ENCODE results near the gene ERBIN. TPM values are rescaled to one million over a fixed set of nuclear protein-coding genes. Genes with fewer than 3 reads are reported as not detected.

Gene ERBIN
- total and polyA plus RNA-seq, 4 experiments from 2014 or later, result 30.6 to 98.7 (median 72.2) TPM

DNA sequence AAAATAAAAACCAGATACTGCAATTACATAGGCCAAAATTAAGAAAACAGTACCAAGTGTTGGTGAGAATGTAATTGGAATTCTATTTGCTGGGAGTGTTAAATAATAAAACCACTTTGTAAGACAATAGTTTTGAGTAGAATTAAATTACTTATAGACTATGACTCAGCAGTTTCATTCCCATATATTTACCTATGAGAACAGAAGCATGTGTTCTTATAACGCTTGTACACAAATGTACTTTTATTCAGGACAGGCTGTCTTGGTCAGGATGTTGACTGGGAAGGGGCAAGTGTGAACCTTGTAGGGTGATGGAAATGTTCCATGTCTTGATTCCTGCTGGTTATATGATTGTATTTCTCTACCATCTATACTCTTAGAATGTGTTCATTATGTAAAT, 56.3 kb downstream of the ERBIN start:
- H3K27me3 Mint-ChIP-seq, result no peaks in the 10 kb centered on the region
- Histone ChIP-seq H3K4me3 (ENCODE audit: low read length in 2 of 2) (no peak overlapping the region), H3K36me3 (ENCODE audit: insufficient read depth, low read length) (no peaks in the 10 kb centered on the region), H3K27ac (ENCODE audit: low read depth, low read length) (no peak overlapping the region), H3K9me3 (ENCODE audit: control insufficient read depth in 1 of 2, low read length in 2 of 2) (no peaks in the 10 kb centered on the region), H3K4me1 (ENCODE audit: insufficient read depth, low read length) (peaks cover 69% of the 10 kb centered on the region), H3K27me3 (ENCODE audit: insufficient read depth, low read length) (no peaks in the 10 kb centered on the region)
- intact Hi-C loops (cut with micrococcal nuclease), result loop anchor here (5.0 kb wide), 1 partner anchor 55 kb away; the partner anchor contains the start of gene ERBIN
- CTCF ChIA-PET (ENCODE audit: partially characterized antibody), result no interaction called here
- peak overlapping the region in 3 of 7 donors; percentile 3 to 27 (median 6) for H3K27ac Mint-ChIP-seq
- H3K4me1 Mint-ChIP-seq, result peaks cover 14 to 90% (median 69%) of the 10 kb centered on the region in 4 donors
- peak overlapping the region in 1 of 8 donors; percentile 23 for H3K4me3 Mint-ChIP-seq
- H3K9me3 Mint-ChIP-seq, result no peaks in the 10 kb centered on the region
- POLR2A ChIA-PET (ENCODE audit: partially characterized antibody), result no interaction called here
- DNase-seq, result no peak
- H3K36me3 Mint-ChIP-seq, result peaks cover 12 to 18% of the 10 kb centered on the region in 2 donors

- CTCF ChIA-PET (ENCODE audit: partially characterized antibody), result interaction anchor here (0.7 kb wide), 1 partner anchor 324 kb away, joined by 3 read pairs; no protein-coding TSS in a partner anchor
- Mint-ChIP-seq H3K27ac (peak overlapping the region in 4 of 7 donors; percentile 19 to 70 (median 67)), H3K4me1 (peaks cover 18 to 82% (median 62%) of the 10 kb centered on the region in 4 donors), H3K4me3 (peak overlapping the region in 2 of 8 donors; percentile 12 to 53), H3K36me3 (peaks cover 8 to 12% of the 10 kb centered on the region in 2 donors), H3K27me3 (no peaks in the 10 kb centered on the region), H3K9me3 (no peaks in the 10 kb centered on the region)
- POLR2A ChIA-PET (ENCODE audit: partially characterized antibody), result interaction anchor here (1.0 kb wide), 1 partner anchor 58 kb away, joined by 3 read pairs; the partner anchor contains the start of gene ERBIN
- Histone ChIP-seq H3K27ac (ENCODE audit: low read depth, low read length) (no peak overlapping the region), H3K9me3 (ENCODE audit: control insufficient read depth in 1 of 2, low read length in 2 of 2) (no peaks in the 10 kb centered on the region), H3K4me3 (ENCODE audit: low read length in 2 of 2) (no peak overlapping the region), H3K4me1 (ENCODE audit: insufficient read depth, low read length) (peaks cover 75% of the 10 kb centered on the region), H3K36me3 (ENCODE audit: insufficient read depth, low read length) (no peaks in the 10 kb centered on the region), H3K27me3 (ENCODE audit: insufficient read depth, low read length) (no peaks in the 10 kb centered on the region)
- intact Hi-C loops (cut with micrococcal nuclease), result loop anchor here (5.0 kb wide), 1 partner anchor 57 kb away; the partner anchor contains the start of gene ERBIN
- no peak for DNase-seq
These were observed 57.9 kb downstream of the ERBIN start for GRCh38 chr5:65984098-65984885.

- Mint-ChIP-seq H3K27ac (peak overlapping the region in 5 of 7 donors; percentile 14 to 74 (median 17)), H3K27me3 (no peaks in the 10 kb centered on the region), H3K4me1 (peaks cover 16 to 68% (median 55%) of the 10 kb centered on the region in 4 donors), H3K36me3 (peaks cover 12 to 14% of the 10 kb centered on the region in 2 donors), H3K9me3 (no peaks in the 10 kb centered on the region), H3K4me3 (no peak overlapping the region)
- Histone ChIP-seq H3K4me3 (ENCODE audit: low read length in 2 of 2) (no peak overlapping the region), H3K27ac (ENCODE audit: low read depth, low read length) (no peak overlapping the region), H3K36me3 (ENCODE audit: insufficient read depth, low read length) (peaks cover 3% of the 10 kb centered on the region), H3K4me1 (ENCODE audit: insufficient read depth, low read length) (peaks cover 64% of the 10 kb centered on the region), H3K9me3 (ENCODE audit: control insufficient read depth in 1 of 2, low read length in 2 of 2) (no peaks in the 10 kb centered on the region), H3K27me3 (ENCODE audit: insufficient read depth, low read length) (no peaks in the 10 kb centered on the region)
- POLR2A ChIA-PET (ENCODE audit: partially characterized antibody), result interaction anchor here (1.3 kb wide), 1 partner anchor 61 kb away, joined by 5 read pairs; no protein-coding TSS in a partner anchor
- DNase-seq, result no peak
- CTCF ChIA-PET (ENCODE audit: partially characterized antibody), result interaction anchor here (1.1 to 1.3 kb wide), 2 partner anchors 8 to 17 kb away, joined by 3 read pairs; no protein-coding TSS in a partner anchor
- intact Hi-C loops (cut with micrococcal nuclease), result no loop called here
These were observed 59.7 kb downstream of the ERBIN start for GRCh38 chr5:65986050-65986451.

DNA sequence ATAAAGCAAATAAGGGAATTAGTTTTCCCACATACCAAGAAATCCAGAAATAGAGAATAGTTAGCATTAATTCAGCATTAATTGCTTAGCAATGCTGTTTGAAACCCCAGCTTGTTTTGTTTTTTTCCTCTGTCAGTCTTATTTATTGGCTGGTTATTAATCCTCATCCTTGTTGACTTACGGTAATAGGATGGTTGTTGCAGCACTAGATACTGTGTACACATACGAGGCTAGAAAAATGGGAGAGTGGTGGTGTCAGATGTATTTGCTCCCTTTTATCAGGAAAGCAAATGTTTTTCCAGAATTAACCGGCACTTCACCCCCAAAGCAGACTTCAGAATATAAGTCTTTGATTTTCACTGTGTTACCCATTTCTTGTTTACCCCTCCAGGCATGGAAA, 60.4 kb downstream of the ERBIN start:
- H3K36me3 Mint-ChIP-seq, result peaks cover 12 to 14% of the 10 kb centered on the region in 2 donors
- no peaks in the 10 kb centered on the region for H3K27me3 Mint-ChIP-seq
- Histone ChIP-seq H3K27ac (ENCODE audit: low read depth, low read length) (no peak overlapping the region), H3K9me3 (ENCODE audit: control insufficient read depth in 1 of 2, low read length in 2 of 2) (no peaks in the 10 kb centered on the region), H3K36me3 (ENCODE audit: insufficient read depth, low read length) (peaks cover 3% of the 10 kb centered on the region), H3K4me3 (ENCODE audit: low read length in 2 of 2) (no peak overlapping the region), H3K4me1 (ENCODE audit: insufficient read depth, low read length) (peaks cover 57% of the 10 kb centered on the region), H3K27me3 (ENCODE audit: insufficient read depth, low read length) (no peaks in the 10 kb centered on the region)
- H3K27ac Mint-ChIP-seq, result peak overlapping the region in 4 of 7 donors; percentile 7 to 66 (median 49)
- CTCF ChIA-PET (ENCODE audit: partially characterized antibody), result no interaction called here
- no peaks in the 10 kb centered on the region for H3K9me3 Mint-ChIP-seq
- H3K4me1 Mint-ChIP-seq, result peaks cover 16 to 60% (median 49%) of the 10 kb centered on the region in 4 donors
- intact Hi-C loops (cut with micrococcal nuclease), result no loop called here
- POLR2A ChIA-PET (ENCODE audit: partially characterized antibody), result no interaction called here
- DNase-seq, result no peak
- no peak overlapping the region for H3K4me3 Mint-ChIP-seq

DNA sequence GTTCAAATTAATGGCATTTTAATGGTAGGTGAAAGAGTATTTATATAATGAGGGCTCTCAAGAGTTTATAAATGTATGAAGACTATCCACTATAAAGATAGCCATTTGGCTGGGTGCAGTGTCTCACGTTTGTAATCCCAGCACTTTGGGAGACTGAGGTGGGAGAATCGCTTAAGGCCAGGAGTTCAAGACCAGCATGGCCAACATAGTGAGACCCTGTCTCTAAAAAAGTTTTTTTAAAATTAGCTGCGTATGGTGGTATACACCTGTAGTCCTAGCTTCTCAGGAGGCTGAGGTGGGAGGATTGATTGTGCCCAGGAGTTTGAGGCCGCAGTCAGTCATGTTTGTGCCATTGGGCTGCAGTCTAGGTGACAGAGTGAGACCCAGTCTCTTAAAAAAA, 61.6 kb downstream of the ERBIN start:
- Mint-ChIP-seq H3K36me3 (peaks cover 17 to 22% of the 10 kb centered on the region in 2 donors), H3K27ac (peak overlapping the region in 4 of 7 donors; percentile 9 to 48 (median 24)), H3K27me3 (no peaks in the 10 kb centered on the region), H3K4me3 (no peak overlapping the region), H3K4me1 (peaks cover 15 to 51% (median 41%) of the 10 kb centered on the region in 4 donors), H3K9me3 (no peaks in the 10 kb centered on the region)
- ChIA-PET CTCF (ENCODE audit: partially characterized antibody) (no interaction called here), POLR2A (ENCODE audit: partially characterized antibody) (no interaction called here)
- H3K4me3 ChIP-seq (ENCODE audit: low read length in 2 of 2), result no peak overlapping the region
- H3K27ac ChIP-seq (ENCODE audit: low read depth, low read length), result no peak overlapping the region
- DNase-seq, result no peak
- peaks cover 45% of the 10 kb centered on the region for H3K4me1 ChIP-seq (ENCODE audit: insufficient read depth, low read length)
- H3K36me3 ChIP-seq (ENCODE audit: insufficient read depth, low read length), result peaks cover 6% of the 10 kb centered on the region
- H3K9me3 ChIP-seq (ENCODE audit: control insufficient read depth in 1 of 2, low read length in 2 of 2), result no peaks in the 10 kb centered on the region
- no peaks in the 10 kb centered on the region for H3K27me3 ChIP-seq (ENCODE audit: insufficient read depth, low read length)
- intact Hi-C loops (cut with micrococcal nuclease), result no loop called here

GRCh38 chr5:65989158-65989557, 62.8 kb downstream of the ERBIN start:
- Mint-ChIP-seq H3K4me3 (peak overlapping the region in 2 of 8 donors; percentile 13 to 21), H3K27ac (peak overlapping the region in 6 of 7 donors; percentile 3 to 75 (median 40)), H3K36me3 (peaks cover 17 to 28% of the 10 kb centered on the region in 2 donors), H3K27me3 (no peaks in the 10 kb centered on the region), H3K9me3 (no peaks in the 10 kb centered on the region), H3K4me1 (peaks cover 17 to 42% (median 39%) of the 10 kb centered on the region in 4 donors)
- peaks cover 9% of the 10 kb centered on the region for H3K36me3 ChIP-seq (ENCODE audit: insufficient read depth, low read length)
- H3K4me3 ChIP-seq (ENCODE audit: low read length in 2 of 2), result no peak overlapping the region
- intact Hi-C loops (cut with micrococcal nuclease), result no loop called here
- no peak overlapping the region for H3K27ac ChIP-seq (ENCODE audit: low read depth, low read length)
- H3K9me3 ChIP-seq (ENCODE audit: control insufficient read depth in 1 of 2, low read length in 2 of 2), result no peaks in the 10 kb centered on the region
- peaks cover 39% of the 10 kb centered on the region for H3K4me1 ChIP-seq (ENCODE audit: insufficient read depth, low read length)
- CTCF ChIA-PET (ENCODE audit: partially characterized antibody), result no interaction called here
- no peak for DNase-seq
- POLR2A ChIA-PET (ENCODE audit: partially characterized antibody), result no interaction called here
- H3K27me3 ChIP-seq (ENCODE audit: insufficient read depth, low read length), result no peaks in the 10 kb centered on the region

- Histone ChIP-seq H3K36me3 (ENCODE audit: insufficient read depth, low read length) (peaks cover 14% of the 10 kb centered on the region), H3K27ac (ENCODE audit: low read depth, low read length) (no peak overlapping the region), H3K4me1 (ENCODE audit: insufficient read depth, low read length) (peaks cover 10% of the 10 kb centered on the region), H3K4me3 (ENCODE audit: low read length in 2 of 2) (no peak overlapping the region), H3K9me3 (ENCODE audit: control insufficient read depth in 1 of 2, low read length in 2 of 2) (no peaks in the 10 kb centered on the region), H3K27me3 (ENCODE audit: insufficient read depth, low read length) (no peaks in the 10 kb centered on the region)
- intact Hi-C loops (cut with micrococcal nuclease), result no loop called here
- no peaks in the 10 kb centered on the region for H3K9me3 Mint-ChIP-seq
- CTCF ChIA-PET (ENCODE audit: partially characterized antibody), result no interaction called here
- DNase-seq, result no peak
- H3K27ac Mint-ChIP-seq, result no peak overlapping the region
- peaks cover 8 to 34% (median 24%) of the 10 kb centered on the region in 4 donors for H3K4me1 Mint-ChIP-seq
- H3K36me3 Mint-ChIP-seq, result peaks cover 31 to 51% of the 10 kb centered on the region in 2 donors
- no peak overlapping the region for H3K4me3 Mint-ChIP-seq
- H3K27me3 Mint-ChIP-seq, result no peaks in the 10 kb centered on the region
- POLR2A ChIA-PET (ENCODE audit: partially characterized antibody), result interaction anchor here (0.6 kb wide), 1 partner anchor 157 kb away, joined by 3 read pairs; no protein-coding TSS in a partner anchor
These were observed 66.3 kb downstream of the ERBIN start for GRCh38 chr5:65992630-65993029.

Data from CD4-positive, alpha-beta memory T cell (primary cell).